ENCODE measurements around the gene SMC2.

- TF ChIP-seq, protein P1, sequence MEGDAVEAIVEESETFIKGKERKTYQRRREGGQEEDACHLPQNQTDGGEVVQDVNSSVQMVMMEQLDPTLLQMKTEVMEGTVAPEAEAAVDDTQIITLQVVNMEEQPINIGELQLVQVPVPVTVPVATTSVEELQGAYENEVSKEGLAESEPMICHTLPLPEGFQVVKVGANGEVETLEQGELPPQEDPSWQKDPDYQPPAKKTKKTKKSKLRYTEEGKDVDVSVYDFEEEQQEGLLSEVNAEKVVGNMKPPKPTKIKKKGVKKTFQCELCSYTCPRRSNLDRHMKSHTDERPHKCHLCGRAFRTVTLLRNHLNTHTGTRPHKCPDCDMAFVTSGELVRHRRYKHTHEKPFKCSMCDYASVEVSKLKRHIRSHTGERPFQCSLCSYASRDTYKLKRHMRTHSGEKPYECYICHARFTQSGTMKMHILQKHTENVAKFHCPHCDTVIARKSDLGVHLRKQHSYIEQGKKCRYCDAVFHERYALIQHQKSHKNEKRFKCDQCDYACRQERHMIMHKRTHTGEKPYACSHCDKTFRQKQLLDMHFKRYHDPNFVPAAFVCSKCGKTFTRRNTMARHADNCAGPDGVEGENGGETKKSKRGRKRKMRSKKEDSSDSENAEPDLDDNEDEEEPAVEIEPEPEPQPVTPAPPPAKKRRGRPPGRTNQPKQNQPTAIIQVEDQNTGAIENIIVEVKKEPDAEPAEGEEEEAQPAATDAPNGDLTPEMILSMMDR (IDR thresholded peaks at IDR 0.05; ENCODE audit: low read depth, low read length, poor library complexity, severe bottlenecking): no peak
- TF ChIP-seq EZH2phosphoT487 (IDR thresholded peaks at IDR 0.05; ENCODE audit: borderline replicate concordance, low read length): no peak
Observed at GRCh38 chr9:104121022-104121421, 26.9 kb downstream of the SMC2 start.
